ENCODE measurements around the gene ANO10.

ANO10 gene

GRCh38 chr3:43627360-43627759, 5.5 kb upstream of the ANO10 start:
- no peak for TF ChIP-seq CTCF (IDR thresholded peaks at IDR 0.05; ENCODE audit: borderline replicate concordance, control extremely low read depth, extremely low read depth, insufficient read depth, missing control alignments)
- no peak for DNase-seq (ENCODE audit: low spot score)
- in situ Hi-C loops (cut with MboI; ENCODE audit: low sequenced_read_pairs, unreplicated experiment), result no loop called here

GRCh38 chr3:43624619-43625305, 3.0 kb upstream of the ANO10 start:
- no peak for DNase-seq (ENCODE audit: low spot score)

GRCh38 chr3:43620831-43621655, 768 bp downstream of the ANO10 start:
- DNase-seq (ENCODE audit: low spot score), result no peak
- in situ Hi-C loops (cut with MboI; ENCODE audit: low sequenced_read_pairs, unreplicated experiment), result no loop called here
- no peak for TF ChIP-seq CTCF (IDR thresholded peaks at IDR 0.05; ENCODE audit: borderline replicate concordance, control extremely low read depth, extremely low read depth, insufficient read depth, missing control alignments)

More at GRCh38 chr3:43624619-43625305, 3.0 kb upstream of the ANO10 start:
- in situ Hi-C loops (cut with MboI; ENCODE audit: low sequenced_read_pairs, unreplicated experiment), result no loop called here
- no peak for TF ChIP-seq CTCF (IDR thresholded peaks at IDR 0.05; ENCODE audit: borderline replicate concordance, control extremely low read depth, extremely low read depth, insufficient read depth, missing control alignments)

GRCh38 chr3:43619588-43619987, 2.2 kb downstream of the ANO10 start:
- TF ChIP-seq CTCF (IDR thresholded peaks at IDR 0.05; ENCODE audit: borderline replicate concordance, control extremely low read depth, extremely low read depth, insufficient read depth, missing control alignments), result no peak
- in situ Hi-C loops (cut with MboI; ENCODE audit: low sequenced_read_pairs, unreplicated experiment), result no loop called here
- no peak for DNase-seq (ENCODE audit: low spot score)

GRCh38 chr3:43618142-43618541, 3.7 kb downstream of the ANO10 start:
- in situ Hi-C loops (cut with MboI; ENCODE audit: low sequenced_read_pairs, unreplicated experiment), result no loop called here
- DNase-seq (ENCODE audit: low spot score), result no peak
- TF ChIP-seq CTCF (IDR thresholded peaks at IDR 0.05; ENCODE audit: borderline replicate concordance, control extremely low read depth, extremely low read depth, insufficient read depth, missing control alignments), result no peak

- DNase-seq (ENCODE audit: low spot score), result no peak
- TF ChIP-seq CTCF (IDR thresholded peaks at IDR 0.05; ENCODE audit: borderline replicate concordance, control extremely low read depth, extremely low read depth, insufficient read depth, missing control alignments), result no peak
- in situ Hi-C loops (cut with MboI; ENCODE audit: low sequenced_read_pairs, unreplicated experiment), result no loop called here
Measured at GRCh38 chr3:43616034-43616433, 5.8 kb downstream of the ANO10 start.
